GM18499 (cell line): ENCODE measurements around the gene EEPD1.

Source experiments
- ATAC-seq: cut with Tn5 transposase; IDR thresholded peaks from one replicate; pipeline ENCODE4 v1.9.1; 2021; ENCODE audit warnings: moderate number of reproducible peaks; ENCODE audit not compliant: insufficient read depth, unreplicated experiment

EEPD1 gene

GRCh38 chr7:36295090-36295489 lies 142.0 kb downstream of the EEPD1 start:
- no peak for ATAC-seq

DNA sequence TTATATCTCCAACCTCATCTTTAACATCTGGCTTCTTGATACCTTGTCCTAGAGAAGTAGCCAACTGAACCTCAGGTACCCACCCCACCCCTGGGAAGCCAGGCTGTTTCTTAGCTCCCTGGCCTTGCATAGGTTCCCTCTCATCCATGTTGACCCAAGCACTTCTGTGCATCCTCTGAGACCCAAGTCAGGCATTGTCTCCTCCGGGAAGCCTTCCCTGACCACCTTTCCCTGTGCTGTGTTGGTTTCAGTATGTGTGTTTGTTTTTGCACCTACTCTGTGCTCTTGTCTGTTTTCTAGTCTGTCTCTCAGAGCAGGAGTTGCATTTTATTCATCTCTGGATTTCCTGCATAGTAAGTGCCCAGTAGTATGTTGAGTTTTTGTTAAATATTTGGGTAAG lies 143.2 kb downstream of the EEPD1 start:
- ATAC-seq = no peak

GRCh38 chr7:36297364-36298009 lies 144.4 kb downstream of the EEPD1 start:
- ATAC-seq = no peak

GRCh38 chr7:36298106-36298505 lies 145.1 kb downstream of the EEPD1 start:
- no peak for ATAC-seq

GRCh38 chr7:36299223-36299774 lies 146.2 kb downstream of the EEPD1 start:
- no peak for ATAC-seq

GRCh38 chr7:36299823-36300341 lies 146.8 kb downstream of the EEPD1 start:
- no peak for ATAC-seq

DNA sequence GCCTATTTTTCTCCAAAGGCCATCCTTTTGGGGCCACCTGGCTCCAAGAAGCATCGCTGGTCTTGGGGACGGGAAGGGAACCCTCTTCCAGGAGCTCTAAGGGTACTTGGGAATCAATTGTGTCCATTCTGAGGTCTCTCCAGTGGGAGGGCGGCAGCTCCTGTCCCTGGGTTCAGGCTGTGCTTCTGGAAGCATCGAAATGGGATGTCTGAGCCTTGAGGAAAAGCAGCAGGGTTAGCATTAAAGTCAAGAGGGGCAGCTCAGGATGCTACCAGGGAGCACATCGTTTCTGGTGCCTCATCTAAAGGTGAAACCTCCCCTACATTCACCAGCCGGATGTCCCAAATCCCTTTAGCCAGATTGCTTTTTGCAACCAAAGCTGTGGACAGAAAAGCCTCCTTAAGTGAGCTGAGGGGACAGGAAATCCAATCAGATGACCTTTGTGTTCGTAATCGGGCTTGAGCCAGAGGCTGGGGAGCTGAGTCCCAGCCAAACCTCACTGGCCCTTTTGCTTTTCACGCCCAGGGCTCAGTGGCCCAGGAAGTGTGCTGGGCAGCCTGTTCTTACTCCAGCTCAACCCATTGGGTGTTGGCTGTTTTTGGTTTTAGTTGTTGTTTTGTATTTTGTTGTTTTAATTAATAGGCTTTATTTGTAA lies 147.8 kb downstream of the EEPD1 start:
- ATAC-seq = no peak

GRCh38 chr7:36301914-36302771 lies 149.1 kb downstream of the EEPD1 start:
- no peak for ATAC-seq

DNA sequence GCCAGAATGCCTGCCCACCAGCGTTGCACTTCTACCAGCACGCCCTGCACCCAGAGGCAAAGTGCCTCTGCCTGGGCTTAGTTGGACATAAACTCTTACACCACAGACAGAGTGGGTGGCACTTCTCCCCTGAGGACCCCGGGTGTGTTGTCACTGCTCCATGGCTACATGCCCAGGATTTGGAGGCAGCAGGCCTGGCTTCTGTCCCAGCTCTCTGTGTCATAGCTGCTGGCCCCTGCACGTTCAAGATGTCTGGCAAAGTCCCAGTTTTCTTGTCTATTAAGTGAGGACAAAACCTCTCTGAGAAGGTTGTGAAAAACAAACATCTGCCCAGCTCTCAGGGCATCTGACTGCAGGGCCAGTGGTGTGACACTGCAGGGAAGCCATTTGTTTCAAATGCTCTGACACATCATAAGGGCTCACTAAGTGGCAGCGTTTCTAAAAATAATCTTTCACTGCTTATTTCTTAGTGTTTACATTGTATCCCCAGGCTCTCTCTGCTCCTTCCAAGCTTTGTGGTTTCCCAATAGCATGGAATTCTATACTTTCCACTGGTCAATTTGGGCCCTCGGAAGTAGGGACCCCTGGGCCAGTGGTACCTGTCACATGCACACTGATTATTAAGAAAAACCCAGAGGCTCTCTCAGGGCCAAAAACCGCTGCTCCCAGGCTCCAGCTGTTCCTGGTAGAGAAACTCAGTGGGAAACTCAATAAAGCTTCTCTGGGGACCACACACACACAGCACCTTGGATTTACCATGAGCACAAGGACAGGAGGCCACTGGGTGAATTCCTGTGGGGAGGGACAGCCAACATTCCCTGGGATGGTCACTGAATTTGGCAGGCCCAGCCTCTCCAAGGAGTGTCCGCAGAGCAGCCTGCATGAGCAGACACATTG lies 150.4 kb downstream of the EEPD1 start:
- no peak for ATAC-seq

DNA sequence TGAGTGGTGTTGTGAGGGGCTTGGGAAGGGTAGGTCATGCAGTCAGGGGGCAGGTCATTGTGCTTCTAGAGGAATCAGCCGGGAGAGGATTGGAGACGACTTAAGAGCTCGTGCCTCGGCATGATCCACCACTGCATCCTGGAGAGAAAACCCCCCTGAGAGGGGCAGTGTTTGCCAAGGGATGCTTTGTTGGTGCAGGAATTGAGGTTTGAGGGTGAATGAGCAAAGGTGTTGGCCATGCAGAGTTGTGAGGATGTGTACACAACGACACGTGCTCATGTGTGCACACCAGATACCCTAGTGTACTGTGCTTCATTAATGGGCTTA lies 151.0 kb downstream of the EEPD1 start:
- no peak for ATAC-seq

- ATAC-seq = no peak
Measured at GRCh38 chr7:36305226-36305625, 152.2 kb downstream of the EEPD1 start.

DNA sequence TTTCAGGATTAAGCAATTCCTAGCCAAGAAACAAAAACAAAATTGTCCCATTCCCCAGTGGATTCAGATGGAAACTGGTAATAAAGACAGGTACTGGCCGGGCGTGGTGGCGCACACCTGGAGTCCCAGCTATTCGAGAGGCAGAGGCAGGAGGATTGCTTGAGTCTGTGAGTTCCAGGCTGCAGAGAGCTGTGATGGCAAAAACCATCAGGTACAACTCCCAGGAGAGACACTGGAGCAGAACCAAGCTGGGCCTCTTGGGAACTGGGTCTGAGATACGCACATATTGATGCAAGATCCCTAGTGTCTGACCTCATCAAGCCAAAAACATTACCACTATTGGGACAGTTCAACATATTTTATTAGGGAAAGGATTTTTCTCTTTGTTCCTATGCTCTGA lies 152.6 kb downstream of the EEPD1 start:
- no peak for ATAC-seq

DNA sequence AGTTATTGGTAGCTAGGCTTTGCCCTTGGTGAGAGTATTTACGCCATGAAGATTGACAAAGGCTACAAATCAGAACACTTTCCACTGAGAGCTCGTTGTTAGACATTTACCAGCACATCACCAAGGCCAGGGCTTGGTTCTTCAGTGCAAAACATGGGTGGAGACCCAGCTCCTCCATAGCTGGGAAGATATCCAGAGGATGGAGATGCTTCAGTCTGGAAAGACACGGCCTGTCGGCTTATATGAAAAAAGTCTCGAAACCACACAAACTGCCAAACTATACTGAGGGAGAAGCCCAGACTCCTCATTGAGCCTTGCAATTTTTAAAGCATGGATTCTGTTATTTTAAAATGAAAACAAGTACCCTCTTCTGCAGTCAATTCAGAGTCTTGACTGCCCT lies 153.2 kb downstream of the EEPD1 start:
- no peak for ATAC-seq

DNA sequence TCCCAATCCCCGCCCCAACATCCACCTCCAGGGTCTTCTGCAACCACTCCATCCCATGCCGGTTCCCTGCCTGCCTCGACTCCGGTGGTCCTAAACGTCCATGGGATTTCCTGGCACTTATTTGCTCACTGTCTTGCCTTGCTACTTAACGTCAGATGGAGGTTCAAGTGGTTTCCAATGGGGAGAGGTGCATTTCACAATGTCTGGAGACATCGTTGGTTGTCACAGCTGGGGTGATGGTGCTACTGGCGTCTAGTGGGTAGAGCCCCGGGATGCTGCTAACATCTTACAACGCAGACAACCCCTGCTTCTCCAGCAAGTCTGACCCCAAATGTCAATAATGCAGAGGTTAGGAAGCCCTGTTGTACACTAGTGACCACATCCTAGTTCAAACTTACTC lies 153.7 kb downstream of the EEPD1 start:
- no peak for ATAC-seq

GRCh38 chr7:36308031-36308430 lies 155.0 kb downstream of the EEPD1 start:
- no peak for ATAC-seq

DNA sequence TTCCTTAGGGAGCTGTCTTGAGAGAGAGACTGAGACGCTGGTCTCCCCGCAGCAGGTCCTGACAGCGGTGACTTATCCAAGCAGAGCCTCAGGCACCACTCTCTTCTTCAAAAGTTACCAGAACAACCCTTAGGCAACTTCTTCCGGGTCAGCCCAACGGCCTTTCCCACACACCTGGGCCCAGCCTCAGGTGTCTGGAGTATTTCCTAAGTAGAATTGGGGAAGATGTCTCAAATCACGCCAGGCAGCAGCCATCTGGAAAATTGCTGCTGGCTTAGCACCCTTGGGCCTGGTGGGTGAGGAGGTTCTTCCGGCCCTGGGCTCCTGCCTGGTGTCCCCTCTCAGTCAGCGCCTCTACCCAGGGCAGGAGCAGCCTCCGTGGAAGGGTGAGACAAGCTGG lies 156.2 kb downstream of the EEPD1 start:
- no peak for ATAC-seq

DNA sequence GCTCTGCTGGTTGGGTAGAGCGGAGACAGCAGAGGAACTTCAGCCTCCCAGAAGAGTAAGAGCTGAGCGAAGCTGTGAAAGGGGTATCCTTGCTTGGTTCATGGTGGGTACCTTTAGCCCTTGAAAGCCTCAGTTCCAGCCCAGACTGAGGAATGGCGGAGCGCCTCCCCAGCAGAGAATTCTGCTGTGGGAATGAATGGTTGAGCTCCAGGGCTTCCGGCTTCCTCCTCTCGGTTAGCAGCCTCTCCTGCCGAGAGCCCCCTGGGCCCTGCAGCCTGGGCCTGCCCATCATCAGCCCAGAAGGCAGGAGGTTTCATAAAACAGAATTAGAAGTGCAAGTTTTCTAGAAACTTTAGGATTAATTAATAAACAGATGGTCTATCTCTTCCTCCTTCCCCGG lies 156.7 kb downstream of the EEPD1 start:
- no peak for ATAC-seq

DNA sequence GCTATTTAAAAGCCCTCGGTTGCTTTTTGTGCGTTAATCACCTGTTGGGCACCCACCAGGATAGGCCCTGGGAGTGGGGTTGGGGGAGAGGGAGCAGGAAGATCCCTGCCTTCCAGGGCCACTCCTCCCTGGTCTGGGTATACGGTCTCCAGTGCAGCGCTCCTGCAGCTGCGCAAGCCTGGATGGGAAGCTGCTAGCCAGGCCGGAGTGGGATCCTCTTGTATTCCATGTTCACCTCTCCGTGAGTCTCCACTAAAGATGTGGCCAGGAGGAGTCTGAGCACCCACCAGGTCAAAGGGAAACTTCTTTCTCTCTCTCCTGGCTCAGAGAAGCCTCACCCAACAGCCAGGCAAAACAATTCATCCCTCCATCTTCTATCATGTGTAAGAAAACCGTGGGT lies 157.8 kb downstream of the EEPD1 start:
- ATAC-seq = no peak

- ATAC-seq = no peak
Measured at GRCh38 chr7:36311539-36311938, 158.5 kb downstream of the EEPD1 start.
